SK-N-SH treated with all-trans-retinoic acid at 6 μM for 48 hours (cell line): ENCODE measurements around the gene SEMA3G.

Experiments used
- ATAC-seq: fragments of 200-7000 bp; cut with Tn5 transposase; 3 replicates; pipeline ENCODE4 v1.9.1; 2020; ENCODE audit warnings: mild to moderate bottlenecking, moderate library complexity
- ARNTL ChIP-seq: fragments of 450-650 bp; formaldehyde crosslinking; IDR thresholded peaks from 2 replicates; pipeline ENCODE4 v1.5.0; 2020; ENCODE audit warnings: low read depth, mild to moderate bottlenecking, moderate library complexity, borderline replicate concordance
- BACH2 ChIP-seq: fragments of 250-450 bp; sonication (Bioruptor Pico); IDR thresholded peaks from 2 replicates; pipeline ENCODE4 v1.9.0; 2021; ENCODE audit warnings: mild to moderate bottlenecking, borderline replicate concordance
- CSDC2 ChIP-seq: fragments of 250-450 bp; sonication (Bioruptor Pico); IDR thresholded peaks from 2 replicates; pipeline ENCODE4 v1.5.0; 2020; ENCODE audit warnings: mild to moderate bottlenecking, moderate library complexity
- CSRNP3 ChIP-seq: fragments of 250-450 bp; sonication (Bioruptor Pico); IDR thresholded peaks from 2 replicates; pipeline ENCODE4 v1.5.1; 2021; ENCODE audit warnings: mild to moderate bottlenecking, moderate library complexity
- ESRRG ChIP-seq: fragments of 250-450 bp; sonication (Bioruptor Pico); IDR thresholded peaks from 2 replicates; pipeline ENCODE4 v1.6.1; 2021; ENCODE audit warnings: mild to moderate bottlenecking
- GLIS3 ChIP-seq: fragments of 250-450 bp; sonication (Bioruptor Pico); IDR thresholded peaks from 2 replicates; pipeline ENCODE4 v1.5.0; 2020; ENCODE audit warnings: mild to moderate bottlenecking, moderate library complexity
- ISL1 ChIP-seq: fragments of 250-450 bp; sonication (Bioruptor Pico); IDR thresholded peaks from 2 replicates; pipeline ENCODE4 v2.1.2; 2022; ENCODE audit warnings: mild to moderate bottlenecking, moderate library complexity
- OSR1 ChIP-seq: fragments of 250-450 bp; sonication (Bioruptor Pico); IDR thresholded peaks from 2 replicates; pipeline ENCODE4 v1.8.0; 2022; ENCODE audit warnings: moderate library complexity, mild to moderate bottlenecking, inconsistent platforms
- PPARA ChIP-seq: fragments of 250-450 bp; sonication (Bioruptor Pico); IDR thresholded peaks from 2 replicates; pipeline ENCODE4 v1.5.0; 2020; ENCODE audit warnings: mild to moderate bottlenecking, borderline replicate concordance
- RARB ChIP-seq: fragments of 250-450 bp; sonication (Bioruptor Pico); IDR thresholded peaks from 2 replicates; pipeline ENCODE4 v1.8.0; 2021; ENCODE audit warnings: mild to moderate bottlenecking, moderate library complexity
- SNAI2 ChIP-seq: fragments of 250-450 bp; sonication (Bioruptor Pico); IDR thresholded peaks from 2 replicates; pipeline ENCODE4 v1.5.0; 2020; ENCODE audit warnings: mild to moderate bottlenecking, moderate library complexity
- TCF4 ChIP-seq: fragments of 250-450 bp; sonication (Bioruptor Pico); IDR thresholded peaks from 2 replicates; pipeline ENCODE4 v1.8.0; 2021; ENCODE audit warnings: mild to moderate bottlenecking, moderate library complexity, borderline replicate concordance
- TOX ChIP-seq: fragments of 250-450 bp; sonication (Bioruptor Pico); IDR thresholded peaks from 2 replicates; pipeline ENCODE4 v1.8.0; 2021; ENCODE audit warnings: mild to moderate bottlenecking, moderate library complexity, borderline replicate concordance
- TSHZ2 ChIP-seq: fragments of 250-450 bp; sonication (Bioruptor Pico); IDR thresholded peaks from 2 replicates; pipeline ENCODE4 v1.5.0; 2020; ENCODE audit warnings: mild to moderate bottlenecking, moderate library complexity
- ZC3H10 ChIP-seq: fragments of 250-450 bp; sonication (Bioruptor Pico); IDR thresholded peaks from 2 replicates; pipeline ENCODE4 v1.5.1; 2021; ENCODE audit warnings: mild to moderate bottlenecking, moderate library complexity
- ZFP30 ChIP-seq: fragments of 450-650 bp; formaldehyde crosslinking; IDR thresholded peaks from 2 replicates; pipeline ENCODE4 v1.5.0; 2022; ENCODE audit warnings: mild to moderate bottlenecking, moderate library complexity
- ZNF565 ChIP-seq: fragments of 450-650 bp; formaldehyde crosslinking; conservative IDR thresholded peaks from 2 replicates; pipeline ENCODE4 v1.5.0; 2020; ENCODE audit warnings: low read depth, mild to moderate bottlenecking, moderate library complexity
- ZNF70 ChIP-seq: fragments of 450-650 bp; formaldehyde crosslinking; IDR thresholded peaks from 2 replicates; pipeline ENCODE4 v1.5.0; 2020; ENCODE audit warnings: mild to moderate bottlenecking, moderate library complexity
- ZNF8 ChIP-seq: fragments of 450-650 bp; formaldehyde crosslinking; IDR thresholded peaks from 2 replicates; pipeline ENCODE4 v1.5.0; 2020; ENCODE audit warnings: mild to moderate bottlenecking, moderate library complexity
- TF ChIP-seq, protein P1 (sequence below): fragments of 250-450 bp; sonication (Bioruptor Pico); IDR thresholded peaks from 2 replicates; pipeline ENCODE4 v1.8.0; 2021; ENCODE audit warnings: low read depth, mild to moderate bottlenecking, moderate library complexity, borderline replicate concordance

Gene SEMA3G

DNA sequence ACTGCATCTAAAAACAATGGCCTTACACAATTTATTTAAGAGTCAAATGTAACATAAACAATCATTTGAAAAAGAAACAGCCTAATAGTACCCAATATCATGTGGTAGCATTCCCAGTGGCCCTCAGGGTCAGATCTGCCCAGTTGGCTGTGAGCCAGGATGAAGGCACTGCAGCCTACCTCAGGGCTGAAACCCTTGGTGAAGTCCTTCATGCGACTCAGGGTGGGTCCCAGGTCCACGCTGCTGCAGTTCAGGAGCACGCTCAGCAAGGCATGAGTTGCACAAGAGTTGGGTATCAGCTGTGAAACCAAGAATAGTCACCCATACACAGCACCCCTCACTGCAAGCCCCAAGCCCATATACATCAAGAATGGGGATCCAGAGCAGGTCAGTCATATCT is 37.1 kb downstream of the SEMA3G start:
- TF ChIP-seq OSR1 (CRISPR knock-in tag), result no peak
- no peak for TF ChIP-seq TOX (CRISPR knock-in tag)
- TF ChIP-seq TSHZ2 (CRISPR knock-in tag), result no peak
- no peak for TF ChIP-seq TCF4 (CRISPR knock-in tag)
- TF ChIP-seq ZNF8 (CRISPR knock-in tag), result no peak
- TF ChIP-seq CSRNP3 (CRISPR knock-in tag), result no peak
- no peak for TF ChIP-seq ESRRG (CRISPR knock-in tag)
- no peak for TF ChIP-seq CSDC2 (CRISPR knock-in tag)
- TF ChIP-seq BACH2 (CRISPR knock-in tag), result no peak
- TF ChIP-seq ISL1, result no peak
- no peak for TF ChIP-seq RARB (CRISPR knock-in tag)
- TF ChIP-seq ZFP30, result no peak
- TF ChIP-seq ZC3H10, result no peak
- TF ChIP-seq, protein P1, sequence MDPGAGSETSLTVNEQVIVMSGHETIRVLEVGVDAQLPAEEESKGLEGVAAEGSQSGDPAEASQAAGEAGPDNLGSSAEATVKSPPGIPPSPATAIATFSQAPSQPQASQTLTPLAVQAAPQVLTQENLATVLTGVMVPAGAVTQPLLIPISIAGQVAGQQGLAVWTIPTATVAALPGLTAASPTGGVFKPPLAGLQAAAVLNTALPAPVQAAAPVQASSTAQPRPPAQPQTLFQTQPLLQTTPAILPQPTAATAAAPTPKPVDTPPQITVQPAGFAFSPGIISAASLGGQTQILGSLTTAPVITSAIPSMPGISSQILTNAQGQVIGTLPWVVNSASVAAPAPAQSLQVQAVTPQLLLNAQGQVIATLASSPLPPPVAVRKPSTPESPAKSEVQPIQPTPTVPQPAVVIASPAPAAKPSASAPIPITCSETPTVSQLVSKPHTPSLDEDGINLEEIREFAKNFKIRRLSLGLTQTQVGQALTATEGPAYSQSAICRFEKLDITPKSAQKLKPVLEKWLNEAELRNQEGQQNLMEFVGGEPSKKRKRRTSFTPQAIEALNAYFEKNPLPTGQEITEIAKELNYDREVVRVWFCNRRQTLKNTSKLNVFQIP (CRISPR knock-in tag), result no peak
- TF ChIP-seq ARNTL (CRISPR knock-in tag), result no peak
- TF ChIP-seq ZNF565 (CRISPR knock-in tag), result no peak
- TF ChIP-seq GLIS3 (CRISPR knock-in tag), result no peak
- no peak for TF ChIP-seq PPARA (CRISPR knock-in tag)
- TF ChIP-seq, all 23 proteins: peak for 0
- ATAC-seq, result no peak

- ATAC-seq, result no peak
- TF ChIP-seq PPARA (CRISPR knock-in tag), result no peak
- TF ChIP-seq CSDC2 (CRISPR knock-in tag), result no peak
- TF ChIP-seq ZNF565 (CRISPR knock-in tag), result no peak
- TF ChIP-seq BACH2 (CRISPR knock-in tag), result no peak
- TF ChIP-seq ZNF70 (CRISPR knock-in tag), result no peak
- TF ChIP-seq CSRNP3 (CRISPR knock-in tag), result no peak
These were observed 38.0 kb downstream of the SEMA3G start for GRCh38 chr3:52406791-52407510.

GRCh38 chr3:52406231-52406661 is 38.7 kb downstream of the SEMA3G start:
- ATAC-seq, result no peak
- TF ChIP-seq RARB (CRISPR knock-in tag) (no peak), CSRNP3 (CRISPR knock-in tag) (no peak), ZNF70 (CRISPR knock-in tag) (no peak), PPARA (CRISPR knock-in tag) (no peak), OSR1 (CRISPR knock-in tag) (no peak), SNAI2 (CRISPR knock-in tag) (no peak), ZNF8 (CRISPR knock-in tag) (no peak), BACH2 (CRISPR knock-in tag) (no peak), TSHZ2 (CRISPR knock-in tag) (no peak), TOX (CRISPR knock-in tag) (no peak)
- TF ChIP-seq, protein P1 (CRISPR knock-in tag), result no peak
